SU-DHL-6 (cell line): Measurements from ENCODE around the gene SERBP1.

Experiments used
- H2AFZ ChIP-seq: fragments of 200-600 bp; sonication (generic); 2 replicates; pipeline ENCODE4 v1.6.1; 2014; ENCODE audit warnings: low read depth, mild to moderate bottlenecking, moderate library complexity, mixed read lengths, antibody characterized with exemption, low read length; ENCODE audit not compliant: severe bottlenecking
- H3F3A ChIP-seq: fragments of 200-600 bp; shearing (Covaris generic); 2 replicates; pipeline ENCODE4 v1.6.0; 2016; ENCODE audit warnings: antibody characterized with exemption, mild to moderate bottlenecking; ENCODE audit not compliant: insufficient read depth
- H3K27ac ChIP-seq: fragments of 200-600 bp; sonication (generic); 2 replicates; pipeline ENCODE4 v1.5.1; 2016; ENCODE audit warnings: low read depth, mild to moderate bottlenecking, low read length, moderate library complexity, mixed read lengths
- H3K27me3 ChIP-seq: fragments of 200-600 bp; sonication (generic), shearing (Covaris generic); 2 replicates; pipeline ENCODE4 v1.6.0; 2014; ENCODE audit warnings: mild to moderate bottlenecking, low read length
- H3K36me3 ChIP-seq: fragments of 200-600 bp; sonication (generic); 2 replicates; pipeline ENCODE4 v1.6.1; 2014; ENCODE audit warnings: mild to moderate bottlenecking, low read length, mixed read lengths
- H3K4me2 ChIP-seq: fragments of 300-600, 200-600 bp; shearing (Covaris generic), sonication (generic); 2 replicates; pipeline ENCODE4 v1.6.0; 2014; ENCODE audit warnings: low read length, low read depth, mild to moderate bottlenecking; ENCODE audit not compliant: poor library complexity, severe bottlenecking
- H3K4me3 ChIP-seq: fragments of 200-600 bp; sonication (generic); 2 replicates; pipeline ENCODE4 v1.5.1; 2014; ENCODE audit warnings: antibody characterized with exemption, low read length, mild to moderate bottlenecking, mixed read lengths; ENCODE audit not compliant: insufficient read depth, poor library complexity, severe bottlenecking
- H3K79me2 ChIP-seq: fragments of 200-600 bp; sonication (generic); 2 replicates; pipeline ENCODE4 v1.6.1; 2014; ENCODE audit warnings: mild to moderate bottlenecking, low read length, moderate library complexity; ENCODE audit not compliant: insufficient read depth
- H3K9ac ChIP-seq: fragments of 200-600 bp; sonication (generic); 2 replicates; pipeline ENCODE4 v1.7.0; 2014; ENCODE audit warnings: mild to moderate bottlenecking, low read length
- H3K9me2 ChIP-seq: fragments of 200-600 bp; sonication (generic); replicated peaks from 2 replicates; pipeline ENCODE4 v1.6.1; 2014; ENCODE audit warnings: low read length; ENCODE audit not compliant: insufficient read depth
- H3K9me3 ChIP-seq: fragments of 200-600 bp; sonication (generic); 2 replicates; pipeline ENCODE4 v1.6.1; 2014; ENCODE audit warnings: low read length, mixed read lengths; ENCODE audit not compliant: insufficient read depth
- H4K20me1 ChIP-seq: fragments of 200-600 bp; sonication (generic); 2 replicates; pipeline ENCODE4 v1.6.1; 2014; ENCODE audit warnings: low read depth, mild to moderate bottlenecking, antibody characterized with exemption, low read length, moderate library complexity, mixed read lengths
- EZH2phosphoT487 ChIP-seq: fragments of 200-600 bp; sonication (generic), shearing (Covaris generic); conservative IDR thresholded peaks from 2 replicates; pipeline ENCODE4 v1.6.1; 2018; ENCODE audit warnings: mild to moderate bottlenecking, antibody characterized with exemption, low read length, moderate library complexity, mixed read lengths
- TF ChIP-seq, protein P1 (sequence below): fragments of 200-600 bp; sonication (generic); IDR thresholded peaks from one replicate; pipeline ENCODE4 v1.5.1; 2017; ENCODE audit warnings: antibody characterized with exemption, mild to moderate bottlenecking, low read length, moderate library complexity; ENCODE audit not compliant: insufficient read depth, poor library complexity, severe bottlenecking

SERBP1 gene

DNA sequence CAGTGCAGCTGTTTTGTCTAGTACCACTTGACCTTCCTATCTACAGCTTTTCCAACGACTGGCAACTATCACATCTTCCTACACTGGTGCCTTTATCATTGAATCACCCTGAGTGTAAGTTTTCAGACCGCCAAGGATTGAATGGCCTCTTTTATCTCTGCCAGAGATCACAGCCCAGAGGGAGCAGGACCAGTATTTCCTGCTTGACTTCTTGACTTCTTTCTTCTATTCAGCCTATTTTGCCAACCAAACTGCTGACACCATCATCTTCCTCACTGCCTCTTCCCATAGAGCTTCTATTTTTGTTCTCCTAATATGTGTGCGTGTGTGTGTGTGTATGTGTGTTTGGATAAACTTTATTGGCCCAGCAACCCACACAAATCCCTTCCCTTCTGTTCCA is 53.8 kb downstream of the SERBP1 start:
- Histone ChIP-seq H3K9me3 (no peaks in the 10 kb centered on the region), H3K4me3 (no peak overlapping the region), H3F3A (no peaks in the 10 kb centered on the region), H3K4me2 (no peak overlapping the region), H3K36me3 (no peaks in the 10 kb centered on the region), H3K27ac (no peak overlapping the region), H3K9me2 (no peaks in the 10 kb centered on the region), H3K9ac (no peak overlapping the region), H4K20me1 (no peaks in the 10 kb centered on the region), H3K27me3 (no peaks in the 10 kb centered on the region), H2AFZ (no peak overlapping the region), H3K79me2 (no peaks in the 10 kb centered on the region)
- TF ChIP-seq, protein P1, sequence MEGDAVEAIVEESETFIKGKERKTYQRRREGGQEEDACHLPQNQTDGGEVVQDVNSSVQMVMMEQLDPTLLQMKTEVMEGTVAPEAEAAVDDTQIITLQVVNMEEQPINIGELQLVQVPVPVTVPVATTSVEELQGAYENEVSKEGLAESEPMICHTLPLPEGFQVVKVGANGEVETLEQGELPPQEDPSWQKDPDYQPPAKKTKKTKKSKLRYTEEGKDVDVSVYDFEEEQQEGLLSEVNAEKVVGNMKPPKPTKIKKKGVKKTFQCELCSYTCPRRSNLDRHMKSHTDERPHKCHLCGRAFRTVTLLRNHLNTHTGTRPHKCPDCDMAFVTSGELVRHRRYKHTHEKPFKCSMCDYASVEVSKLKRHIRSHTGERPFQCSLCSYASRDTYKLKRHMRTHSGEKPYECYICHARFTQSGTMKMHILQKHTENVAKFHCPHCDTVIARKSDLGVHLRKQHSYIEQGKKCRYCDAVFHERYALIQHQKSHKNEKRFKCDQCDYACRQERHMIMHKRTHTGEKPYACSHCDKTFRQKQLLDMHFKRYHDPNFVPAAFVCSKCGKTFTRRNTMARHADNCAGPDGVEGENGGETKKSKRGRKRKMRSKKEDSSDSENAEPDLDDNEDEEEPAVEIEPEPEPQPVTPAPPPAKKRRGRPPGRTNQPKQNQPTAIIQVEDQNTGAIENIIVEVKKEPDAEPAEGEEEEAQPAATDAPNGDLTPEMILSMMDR = no peak
- no peak for TF ChIP-seq EZH2phosphoT487

GRCh38 chr1:67372898-67373297 is 57.3 kb downstream of the SERBP1 start:
- Histone ChIP-seq H3F3A (no peaks in the 10 kb centered on the region), H3K27me3 (no peaks in the 10 kb centered on the region), H3K9ac (no peak overlapping the region), H2AFZ (no peak overlapping the region), H3K79me2 (no peaks in the 10 kb centered on the region), H3K4me3 (no peak overlapping the region), H3K4me2 (no peak overlapping the region), H3K36me3 (no peaks in the 10 kb centered on the region), H3K27ac (no peak overlapping the region), H3K9me2 (no peaks in the 10 kb centered on the region), H3K9me3 (no peaks in the 10 kb centered on the region), H4K20me1 (no peaks in the 10 kb centered on the region)
- TF ChIP-seq, protein P1 = no peak
- TF ChIP-seq EZH2phosphoT487 = no peak

GRCh38 chr1:67372136-67372535 is 58.1 kb downstream of the SERBP1 start:
- no peak for TF ChIP-seq EZH2phosphoT487
- TF ChIP-seq, protein P1 = no peak
- no peaks in the 10 kb centered on the region for H3K27me3 ChIP-seq
- no peak overlapping the region for H3K4me2 ChIP-seq
- no peaks in the 10 kb centered on the region for H4K20me1 ChIP-seq
- H3K9me2 ChIP-seq = no peaks in the 10 kb centered on the region
- H3K36me3 ChIP-seq = no peaks in the 10 kb centered on the region
- no peak overlapping the region for H3K4me3 ChIP-seq
- no peaks in the 10 kb centered on the region for H3K79me2 ChIP-seq
- H3K27ac ChIP-seq = no peak overlapping the region
- no peak overlapping the region for H2AFZ ChIP-seq
- H3F3A ChIP-seq = no peaks in the 10 kb centered on the region
- H3K9me3 ChIP-seq = no peaks in the 10 kb centered on the region
- H3K9ac ChIP-seq = no peak overlapping the region
